ENCODE data around the gene GALNT1. TPM values are rescaled to one million over a fixed set of nuclear protein-coding genes. Genes with fewer than 3 reads are reported as not detected.

GALNT1 gene
- total RNA-seq, 1 experiment from 2014 or later = 54.7 TPM

- H3K27ac ChIP-seq (ENCODE audit: low read depth, low read length) = no peak overlapping the region
- RAD21 ChIA-PET (ENCODE audit: low non-redundant PET in 1 of 2, low total read pairs in 2 of 2, uncharacterized antibody in 2 of 2, unreplicated experiment in 2 of 2) = no interaction called here
- no TSS peak for BruUV-seq (replicated peaks)
Measured at GRCh38 chr18:35688757-35689156, 107.2 kb downstream of the GALNT1 start.

More at GRCh38 chr18:35688757-35689156, 107.2 kb downstream of the GALNT1 start:
- DNase-seq (ENCODE audit: low read depth, low spot score) (no peak), ATAC-seq (no peak)
- Histone ChIP-seq H3K27me3 (ENCODE audit: insufficient read depth, low read length) (no peaks in the 10 kb centered on the region), H3K79me2 (ENCODE audit: insufficient read depth, low read length) (no peaks in the 10 kb centered on the region), H3K4me2 (ENCODE audit: low read length) (no peak overlapping the region), H3K4me1 (ENCODE audit: control insufficient read depth in 1 of 2, insufficient read depth in 2 of 2, low read length in 2 of 2) (no peaks in the 10 kb centered on the region), H3K9ac (ENCODE audit: low read length) (no peak overlapping the region), H3K36me3 (ENCODE audit: control insufficient read depth in 1 of 2, insufficient read depth in 2 of 2, low read length in 2 of 2) (no peaks in the 10 kb centered on the region; a peak in 1 of 4 replicates), H3K4me3 (replicated peaks in 1 of 2; ENCODE audit: low read depth in 1 of 2, low read length in 2 of 2) (no peak overlapping the region), H3K9me3 (ENCODE audit: control insufficient read depth in 1 of 2, insufficient read depth in 1 of 2, low read depth in 1 of 2, low read length in 2 of 2) (no peaks in the 10 kb centered on the region), H3K9me2 (ENCODE audit: insufficient read depth) (no peaks in the 10 kb centered on the region), H4K20me1 (ENCODE audit: insufficient read depth) (no peaks in the 10 kb centered on the region; the same call in 1 of the 2 replicates), H2AFZ (ENCODE audit: low read depth, low read length, poor library complexity, severe bottlenecking) (no peak overlapping the region)
- TF ChIP-seq, protein P1, sequence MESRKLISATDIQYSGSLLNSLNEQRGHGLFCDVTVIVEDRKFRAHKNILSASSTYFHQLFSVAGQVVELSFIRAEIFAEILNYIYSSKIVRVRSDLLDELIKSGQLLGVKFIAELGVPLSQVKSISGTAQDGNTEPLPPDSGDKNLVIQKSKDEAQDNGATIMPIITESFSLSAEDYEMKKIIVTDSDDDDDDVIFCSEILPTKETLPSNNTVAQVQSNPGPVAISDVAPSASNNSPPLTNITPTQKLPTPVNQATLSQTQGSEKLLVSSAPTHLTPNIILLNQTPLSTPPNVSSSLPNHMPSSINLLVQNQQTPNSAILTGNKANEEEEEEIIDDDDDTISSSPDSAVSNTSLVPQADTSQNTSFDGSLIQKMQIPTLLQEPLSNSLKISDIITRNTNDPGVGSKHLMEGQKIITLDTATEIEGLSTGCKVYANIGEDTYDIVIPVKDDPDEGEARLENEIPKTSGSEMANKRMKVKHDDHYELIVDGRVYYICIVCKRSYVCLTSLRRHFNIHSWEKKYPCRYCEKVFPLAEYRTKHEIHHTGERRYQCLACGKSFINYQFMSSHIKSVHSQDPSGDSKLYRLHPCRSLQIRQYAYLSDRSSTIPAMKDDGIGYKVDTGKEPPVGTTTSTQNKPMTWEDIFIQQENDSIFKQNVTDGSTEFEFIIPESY (IDR thresholded peaks at IDR 0.05; ENCODE audit: extremely low read depth, insufficient replicate concordance, low read length) = no peak
- no peak for TF ChIP-seq JUND (IDR thresholded peaks at IDR 0.05)
- TF ChIP-seq SP1 (IDR thresholded peaks at IDR 0.05; ENCODE audit: low read depth) = no peak
- no peak for TF ChIP-seq SRF (IDR thresholded peaks at IDR 0.05; ENCODE audit: low read depth)
- no peak for TF ChIP-seq CTCF (IDR thresholded peaks at IDR 0.05 in 2 of 3, conservative IDR thresholded peaks at IDR 0.05 in 1 of 3; ENCODE audit: borderline replicate concordance in 1 of 3, insufficient read depth in 1 of 3, low read depth in 2 of 3, low read length in 2 of 3)
- TF ChIP-seq ATF3 (IDR thresholded peaks at IDR 0.05) = no peak
- no peak for TF ChIP-seq ELF1 (IDR thresholded peaks at IDR 0.05; ENCODE audit: borderline replicate concordance, low read depth)
- no peak for TF ChIP-seq POLR2A (IDR thresholded peaks at IDR 0.05; ENCODE audit: borderline replicate concordance, extremely low read depth, insufficient read depth, insufficient read length)
- no peak for TF ChIP-seq POLR2AphosphoS5 (IDR thresholded peaks at IDR 0.05; ENCODE audit: low read depth, low read length)
- ChIA-PET POLR2A (no interaction called here), CTCF (no interaction called here)
- intact Hi-C loops (cut with micrococcal nuclease) = no loop called here
